HepG2 (cell line): ENCODE measurements around the gene FCN3. TPM values are rescaled to one million over a fixed set of nuclear protein-coding genes. Genes with fewer than 3 reads are reported as not detected.

Experiments used
- ATF7 ChIP-seq, 2 experiments: fragments of 450-650 bp in 1 of 2; sonication (generic) in 1 of 2; formaldehyde crosslinking in 1 of 2; IDR thresholded peaks; 2 replicates each; pipeline versions ENCODE4 v1.4.0 to v1.6.1; 2016 to 2020; ENCODE audit warnings: antibody characterized with exemption in 1 of 2, mild to moderate bottlenecking in 1 of 2, missing genetic modification reagents in 1 of 2
- FOSL2 ChIP-seq: sonication (generic); formaldehyde crosslinking; IDR thresholded peaks from 2 replicates; pipeline ENCODE4 v1.4.0; 2020; ENCODE audit warnings: missing genetic modification reagents
- KDM5B ChIP-seq: sonication (generic); formaldehyde crosslinking; IDR thresholded peaks from 2 replicates; pipeline ENCODE4 v1.4.0; 2020; ENCODE audit warnings: missing genetic modification reagents, mild to moderate bottlenecking, borderline replicate concordance
- MATR3 ChIP-seq: sonication (generic); formaldehyde crosslinking; IDR thresholded peaks from 2 replicates; pipeline ENCODE4 v1.4.0; 2020; ENCODE audit warnings: missing genetic modification reagents
- MIER3 ChIP-seq: IDR thresholded peaks from 2 replicates; pipeline ENCODE4 v1.6.1; 2016; ENCODE audit warnings: missing compliant biosample characterization, borderline replicate concordance
- NFIC ChIP-seq: IDR thresholded peaks from 2 replicates; pipeline ENCODE4 v1.6.1; 2012; ENCODE audit warnings: mild to moderate bottlenecking, low read length, inconsistent platforms
- RARA ChIP-seq: IDR thresholded peaks from 2 replicates; pipeline ENCODE4 v1.6.1; 2016; ENCODE audit warnings: missing genetic modification reagents, missing compliant biosample characterization
- RFX1 ChIP-seq: fragments of 450-650 bp; IDR thresholded peaks from 2 replicates; pipeline ENCODE4 v1.6.1; 2017
- RORA ChIP-seq: sonication (generic); formaldehyde crosslinking; IDR thresholded peaks from 2 replicates; pipeline ENCODE4 v1.5.0; 2020; ENCODE audit warnings: mild to moderate bottlenecking, missing genetic modification reagents, moderate library complexity
- SP5 ChIP-seq: IDR thresholded peaks from 2 replicates; pipeline ENCODE4 v1.6.1; 2016; ENCODE audit warnings: low read depth, borderline replicate concordance
- TBX2 ChIP-seq: sonication (generic); formaldehyde crosslinking; IDR thresholded peaks from 2 replicates; pipeline ENCODE4 v1.5.0; 2020; ENCODE audit warnings: missing genetic modification reagents, mild to moderate bottlenecking, borderline replicate concordance
- ZBTB44 ChIP-seq: sonication (generic); formaldehyde crosslinking; IDR thresholded peaks from 2 replicates; pipeline ENCODE4 v1.4.0; 2020; ENCODE audit warnings: missing genetic modification reagents
- ZFP91 ChIP-seq: sonication (generic); formaldehyde crosslinking; IDR thresholded peaks from 2 replicates; pipeline ENCODE4 v1.9.0; 2022; ENCODE audit warnings: missing genetic modification reagents, mild to moderate bottlenecking, borderline replicate concordance
- ZKSCAN1 ChIP-seq: fragments of 150-350 bp; IDR thresholded peaks from 2 replicates; pipeline ENCODE4 v1.6.1; 2014; ENCODE audit warnings: low read length
- ZNF34 ChIP-seq: sonication (generic); formaldehyde crosslinking; IDR thresholded peaks from 2 replicates; pipeline ENCODE4 v1.4.0; 2020; ENCODE audit warnings: mild to moderate bottlenecking, missing genetic modification reagents, borderline replicate concordance
- ZNF570 ChIP-seq: sonication (generic); formaldehyde crosslinking; IDR thresholded peaks from 2 replicates; pipeline ENCODE4 v1.4.0; 2020; ENCODE audit warnings: mild to moderate bottlenecking, missing genetic modification reagents, borderline replicate concordance
- ZNF607 ChIP-seq: sonication (generic); formaldehyde crosslinking; IDR thresholded peaks from 2 replicates; pipeline ENCODE4 v1.5.1; 2020; ENCODE audit warnings: missing genetic modification reagents, mild to moderate bottlenecking, borderline replicate concordance
- ZNF644 ChIP-seq: IDR thresholded peaks from 2 replicates; pipeline ENCODE4 v1.6.1; 2016; ENCODE audit warnings: low read depth
- ZNF75D ChIP-seq: sonication (generic); formaldehyde crosslinking; IDR thresholded peaks from 2 replicates; pipeline ENCODE4 v1.8.1; 2023; ENCODE audit warnings: missing genetic modification reagents, mild to moderate bottlenecking, borderline replicate concordance
- ZSCAN30 ChIP-seq: sonication (generic); formaldehyde crosslinking; IDR thresholded peaks from 2 replicates; pipeline ENCODE4 v1.5.0; 2020; ENCODE audit warnings: mild to moderate bottlenecking, missing genetic modification reagents
- polyA plus RNA-seq, 8 experiments: library from polyadenylated mRNA; depleted of rRNA in 3 of 8; stranded (reverse) in 7 of 8; unstranded in 1 of 8; fragments of >200 nt; fragmentation: Illumina TruSeq in 4 of 8; extraction: Trizol in 4 of 8; gene quantifications; 2 replicates each; pipeline versions ENCODE4 v1.2.1 to v1.2.3, GENCODE V29; 2011 to 2016; ENCODE audit warnings: low read depth in 4 of 8, missing spikeins in 1 of 8, mixed read lengths in 1 of 8; ENCODE audit not compliant: insufficient read depth in 1 of 8
- total RNA-seq, 5 experiments: library from RNA; depleted of rRNA; stranded (reverse); fragments of >200 nt; fragmentation: Illumina TruSeq; extraction: Trizol; gene quantifications; 2 replicates each; pipeline ENCODE4 v1.2.3, GENCODE V29; 2016; ENCODE audit warnings: low read depth in 1 of 5
- TF ChIP-seq, protein P1 (sequence below), 2 experiments: sonication (generic) in 1 of 2; formaldehyde crosslinking in 1 of 2; IDR thresholded peaks; 2 replicates each; pipeline versions ENCODE4 v1.5.1 to v1.6.1; 2011 to 2020; ENCODE audit warnings: borderline replicate concordance in 1 of 2, low read depth in 1 of 2, low read length in 1 of 2, mild to moderate bottlenecking in 1 of 2, missing genetic modification reagents in 1 of 2, moderate library complexity in 1 of 2
- TF ChIP-seq, protein P2 (sequence below): sonication (generic); IDR thresholded peaks from 2 replicates; pipeline ENCODE4 v1.6.1; 2016; ENCODE audit warnings: low read depth, borderline replicate concordance
- TF ChIP-seq, protein P3 (sequence below): sonication (generic); formaldehyde crosslinking; IDR thresholded peaks from 2 replicates; pipeline ENCODE4 v1.8.0; 2022; ENCODE audit warnings: mild to moderate bottlenecking, missing genetic modification reagents, moderate library complexity

The FCN3 gene
- total and polyA plus RNA-seq, 2 of the 13 experiments (the other 11 are each of a cell fraction or from before 2014, with no cell fraction given) = not detected

- TF ChIP-seq RORA (CRISPR knock-in tag) = no peak
- TF ChIP-seq ZNF34 (CRISPR knock-in tag) = no peak
- TF ChIP-seq ATF7 (IDR thresholded peaks at IDR 0.05) = peak; percentile 69
- no peak for TF ChIP-seq ATF7 (CRISPR knock-in tag; IDR thresholded peaks at IDR 0.05)
- no peak for TF ChIP-seq ZNF570
- no peak for TF ChIP-seq ZBTB44 (CRISPR knock-in tag)
- TF ChIP-seq ZFP91 = peak; percentile 56; the same call in 1 of the 2 replicates
- TF ChIP-seq MATR3 (CRISPR knock-in tag) = no peak
- TF ChIP-seq ZNF75D (CRISPR knock-in tag) = no peak
- TF ChIP-seq KDM5B (CRISPR knock-in tag) = peak; percentile 19; the same call in 1 of the 2 replicates
- TF ChIP-seq RFX1 = no peak
- TF ChIP-seq ZNF607 = no peak
- TF ChIP-seq FOSL2 = peak; percentile 82
- TF ChIP-seq, protein P1, sequence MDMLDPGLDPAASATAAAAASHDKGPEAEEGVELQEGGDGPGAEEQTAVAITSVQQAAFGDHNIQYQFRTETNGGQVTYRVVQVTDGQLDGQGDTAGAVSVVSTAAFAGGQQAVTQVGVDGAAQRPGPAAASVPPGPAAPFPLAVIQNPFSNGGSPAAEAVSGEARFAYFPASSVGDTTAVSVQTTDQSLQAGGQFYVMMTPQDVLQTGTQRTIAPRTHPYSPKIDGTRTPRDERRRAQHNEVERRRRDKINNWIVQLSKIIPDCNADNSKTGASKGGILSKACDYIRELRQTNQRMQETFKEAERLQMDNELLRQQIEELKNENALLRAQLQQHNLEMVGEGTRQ (IDR thresholded peaks at IDR 0.05; ENCODE audit: low read depth, low read length) = no peak
- TF ChIP-seq, protein P1 (CRISPR knock-in tag; IDR thresholded peaks at IDR 0.05; ENCODE audit: borderline replicate concordance) = no peak
- TF ChIP-seq RARA (CRISPR knock-in tag) = no peak
- TF ChIP-seq, protein P2, sequence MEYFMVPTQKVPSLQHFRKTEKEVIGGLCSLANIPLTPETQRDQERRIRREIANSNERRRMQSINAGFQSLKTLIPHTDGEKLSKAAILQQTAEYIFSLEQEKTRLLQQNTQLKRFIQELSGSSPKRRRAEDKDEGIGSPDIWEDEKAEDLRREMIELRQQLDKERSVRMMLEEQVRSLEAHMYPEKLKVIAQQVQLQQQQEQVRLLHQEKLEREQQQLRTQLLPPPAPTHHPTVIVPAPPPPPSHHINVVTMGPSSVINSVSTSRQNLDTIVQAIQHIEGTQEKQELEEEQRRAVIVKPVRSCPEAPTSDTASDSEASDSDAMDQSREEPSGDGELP = no peak
- no peak for TF ChIP-seq ZSCAN30
- TF ChIP-seq NFIC = no peak
- no peak for TF ChIP-seq ZNF644 (CRISPR knock-in tag)
- no peak for TF ChIP-seq ZKSCAN1
- TF ChIP-seq MIER3 (CRISPR knock-in tag) = no peak
- 0 out of 2 replicates have a peak, but pooled peaks have one; percentile 45 for TF ChIP-seq TBX2 (CRISPR knock-in tag)
- TF ChIP-seq, protein P3, sequence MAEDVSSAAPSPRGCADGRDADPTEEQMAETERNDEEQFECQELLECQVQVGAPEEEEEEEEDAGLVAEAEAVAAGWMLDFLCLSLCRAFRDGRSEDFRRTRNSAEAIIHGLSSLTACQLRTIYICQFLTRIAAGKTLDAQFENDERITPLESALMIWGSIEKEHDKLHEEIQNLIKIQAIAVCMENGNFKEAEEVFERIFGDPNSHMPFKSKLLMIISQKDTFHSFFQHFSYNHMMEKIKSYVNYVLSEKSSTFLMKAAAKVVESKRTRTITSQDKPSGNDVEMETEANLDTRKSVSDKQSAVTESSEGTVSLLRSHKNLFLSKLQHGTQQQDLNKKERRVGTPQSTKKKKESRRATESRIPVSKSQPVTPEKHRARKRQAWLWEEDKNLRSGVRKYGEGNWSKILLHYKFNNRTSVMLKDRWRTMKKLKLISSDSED = no peak
- TF ChIP-seq SP5 (CRISPR knock-in tag) = peak; percentile 78
These were observed 17.6 kb upstream of the FCN3 start, which contains the start of gene GPR3 (continued) for GRCh38 chr1:27392096-27392777.
